ENCODE measurements around the gene CTNNA3.

CTNNA3 gene

GRCh38 chr10:66519616-66520015 is 1176.4 kb downstream of the CTNNA3 start:
- H3K4me3 ChIP-seq (ENCODE audit: low read length in 2 of 2): no peak overlapping the region
- H3K9me3 ChIP-seq (ENCODE audit: control insufficient read depth in 2 of 2, low read length in 2 of 2): no peaks in the 10 kb centered on the region
- no peaks in the 10 kb centered on the region for H3K4me1 ChIP-seq (ENCODE audit: control insufficient read depth in 2 of 2, insufficient read depth in 2 of 2, low read length in 2 of 2)
- H3K27me3 ChIP-seq (ENCODE audit: control insufficient read depth in 2 of 2, insufficient read depth in 2 of 2, low read length in 2 of 2): no peaks in the 10 kb centered on the region
- H3K27ac ChIP-seq (ENCODE audit: low read depth in 2 of 2, low read length in 2 of 2): no peak overlapping the region
- no peaks in the 10 kb centered on the region for H3K36me3 ChIP-seq (ENCODE audit: control insufficient read depth in 2 of 2, insufficient read depth in 2 of 2, low read length in 2 of 2)
- H3K9ac ChIP-seq (ENCODE audit: low read depth in 1 of 2, low read length in 2 of 2): no peak overlapping the region

- no peak overlapping the region for H3K4me3 ChIP-seq (ENCODE audit: low read length in 2 of 2)
- H3K9ac ChIP-seq (ENCODE audit: low read depth in 1 of 2, low read length in 2 of 2): no peak overlapping the region
- H3K9me3 ChIP-seq (ENCODE audit: control insufficient read depth in 2 of 2, low read length in 2 of 2): no peaks in the 10 kb centered on the region
- H3K4me1 ChIP-seq (ENCODE audit: control insufficient read depth in 2 of 2, insufficient read depth in 2 of 2, low read length in 2 of 2): no peaks in the 10 kb centered on the region
- H3K27me3 ChIP-seq (ENCODE audit: control insufficient read depth in 2 of 2, insufficient read depth in 2 of 2, low read length in 2 of 2): no peaks in the 10 kb centered on the region
- no peaks in the 10 kb centered on the region for H3K36me3 ChIP-seq (ENCODE audit: control insufficient read depth in 2 of 2, insufficient read depth in 2 of 2, low read length in 2 of 2)
- no peak overlapping the region for H3K27ac ChIP-seq (ENCODE audit: low read depth in 2 of 2, low read length in 2 of 2)
These were observed 1181.3 kb downstream of the CTNNA3 start for GRCh38 chr10:66514666-66515065.

DNA sequence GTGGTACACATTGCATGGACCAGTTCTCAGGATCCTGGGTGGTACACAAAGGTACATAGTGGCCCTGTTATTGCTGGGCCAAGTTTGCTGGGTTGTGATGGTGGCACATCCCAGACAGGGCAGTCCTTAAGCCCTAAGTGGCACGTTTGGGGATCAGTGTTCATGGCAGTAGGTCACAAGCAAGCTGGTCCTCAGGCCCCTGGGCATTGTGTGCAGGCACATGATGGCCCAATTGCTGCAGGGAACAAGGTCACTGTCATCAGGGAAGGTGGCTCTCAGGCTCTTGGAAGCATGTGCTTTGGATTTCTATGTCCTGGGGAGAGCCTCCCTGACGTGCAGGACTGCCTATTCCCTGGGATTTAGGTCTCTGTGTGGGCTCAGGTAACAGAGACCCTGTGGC is 1182.5 kb downstream of the CTNNA3 start:
- Histone ChIP-seq H3K4me1 (ENCODE audit: control insufficient read depth in 2 of 2, insufficient read depth in 2 of 2, low read length in 2 of 2) (no peaks in the 10 kb centered on the region), H3K9ac (ENCODE audit: low read depth in 1 of 2, low read length in 2 of 2) (no peak overlapping the region), H3K9me3 (ENCODE audit: control insufficient read depth in 2 of 2, low read length in 2 of 2) (no peaks in the 10 kb centered on the region), H3K27ac (ENCODE audit: low read depth in 2 of 2, low read length in 2 of 2) (no peak overlapping the region), H3K27me3 (ENCODE audit: control insufficient read depth in 2 of 2, insufficient read depth in 2 of 2, low read length in 2 of 2) (no peaks in the 10 kb centered on the region), H3K4me3 (ENCODE audit: low read length in 2 of 2) (no peak overlapping the region), H3K36me3 (ENCODE audit: control insufficient read depth in 2 of 2, insufficient read depth in 2 of 2, low read length in 2 of 2) (no peaks in the 10 kb centered on the region)

- H3K27me3 ChIP-seq (ENCODE audit: control insufficient read depth in 2 of 2, insufficient read depth in 2 of 2, low read length in 2 of 2): no peaks in the 10 kb centered on the region
- H3K9ac ChIP-seq (ENCODE audit: low read depth in 1 of 2, low read length in 2 of 2): no peak overlapping the region
- H3K27ac ChIP-seq (ENCODE audit: low read depth in 2 of 2, low read length in 2 of 2): no peak overlapping the region
- H3K4me3 ChIP-seq (ENCODE audit: low read length in 2 of 2): no peak overlapping the region
- no peaks in the 10 kb centered on the region for H3K36me3 ChIP-seq (ENCODE audit: control insufficient read depth in 2 of 2, insufficient read depth in 2 of 2, low read length in 2 of 2)
- no peaks in the 10 kb centered on the region for H3K4me1 ChIP-seq (ENCODE audit: control insufficient read depth in 2 of 2, insufficient read depth in 2 of 2, low read length in 2 of 2)
- H3K9me3 ChIP-seq (ENCODE audit: control insufficient read depth in 2 of 2, low read length in 2 of 2): no peaks in the 10 kb centered on the region
These were observed 1190.9 kb downstream of the CTNNA3 start for GRCh38 chr10:66505003-66505657.

DNA sequence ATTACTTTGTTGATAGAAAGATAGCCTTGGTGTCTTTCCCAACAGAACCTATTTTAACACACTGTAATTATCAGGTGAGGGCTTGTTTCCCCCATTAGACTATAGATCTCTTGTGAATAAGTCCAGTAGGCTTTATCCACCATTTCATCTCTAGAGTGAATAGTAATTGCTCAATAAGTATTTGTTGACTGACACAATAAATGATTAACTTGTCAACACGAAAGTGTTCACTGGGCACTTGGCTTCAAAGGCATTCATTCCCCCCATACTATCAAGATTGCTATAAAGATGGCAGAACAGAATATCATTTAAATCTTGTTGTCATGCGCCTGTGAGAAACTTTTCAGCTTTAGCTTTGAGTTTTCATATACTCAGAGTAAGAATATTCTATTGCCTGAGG is 1194.6 kb downstream of the CTNNA3 start:
- Histone ChIP-seq H3K4me1 (ENCODE audit: control insufficient read depth in 2 of 2, insufficient read depth in 2 of 2, low read length in 2 of 2) (no peaks in the 10 kb centered on the region), H3K9me3 (ENCODE audit: control insufficient read depth in 2 of 2, low read length in 2 of 2) (no peaks in the 10 kb centered on the region), H3K36me3 (ENCODE audit: control insufficient read depth in 2 of 2, insufficient read depth in 2 of 2, low read length in 2 of 2) (no peaks in the 10 kb centered on the region), H3K4me3 (ENCODE audit: low read length in 2 of 2) (no peak overlapping the region), H3K27me3 (ENCODE audit: control insufficient read depth in 2 of 2, insufficient read depth in 2 of 2, low read length in 2 of 2) (no peaks in the 10 kb centered on the region), H3K27ac (ENCODE audit: low read depth in 2 of 2, low read length in 2 of 2) (no peak overlapping the region), H3K9ac (ENCODE audit: low read depth in 1 of 2, low read length in 2 of 2) (no peak overlapping the region)

DNA sequence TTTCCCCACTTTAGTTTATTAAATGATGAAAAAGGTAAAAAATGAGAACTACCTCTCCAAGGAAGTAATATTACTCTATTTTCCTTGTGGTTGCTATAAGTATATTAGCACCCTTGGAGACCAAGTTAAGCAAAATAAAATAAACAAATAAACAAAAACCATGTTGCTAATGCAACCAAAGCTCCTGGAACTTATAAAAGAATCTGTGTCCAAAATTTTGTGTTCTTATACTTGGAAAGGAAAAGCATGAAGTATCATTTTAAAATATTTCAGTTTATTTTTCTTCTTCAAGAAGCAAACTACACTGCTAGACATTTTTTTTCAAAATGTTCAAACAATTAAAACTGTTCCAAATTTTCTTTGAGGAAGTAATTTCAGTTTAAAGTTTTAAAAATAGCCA is 1212.0 kb downstream of the CTNNA3 start:
- no peaks in the 10 kb centered on the region for H3K36me3 ChIP-seq (ENCODE audit: control insufficient read depth in 2 of 2, insufficient read depth in 2 of 2, low read length in 2 of 2)
- no peak overlapping the region for H3K4me3 ChIP-seq (ENCODE audit: low read length in 2 of 2)
- H3K4me1 ChIP-seq (ENCODE audit: control insufficient read depth in 2 of 2, insufficient read depth in 2 of 2, low read length in 2 of 2): no peaks in the 10 kb centered on the region
- H3K27me3 ChIP-seq (ENCODE audit: control insufficient read depth in 2 of 2, insufficient read depth in 2 of 2, low read length in 2 of 2): no peaks in the 10 kb centered on the region
- no peak overlapping the region for H3K27ac ChIP-seq (ENCODE audit: low read depth in 2 of 2, low read length in 2 of 2)
- H3K9ac ChIP-seq (ENCODE audit: low read depth in 1 of 2, low read length in 2 of 2): no peak overlapping the region
- H3K9me3 ChIP-seq (ENCODE audit: control insufficient read depth in 2 of 2, low read length in 2 of 2): no peaks in the 10 kb centered on the region

DNA sequence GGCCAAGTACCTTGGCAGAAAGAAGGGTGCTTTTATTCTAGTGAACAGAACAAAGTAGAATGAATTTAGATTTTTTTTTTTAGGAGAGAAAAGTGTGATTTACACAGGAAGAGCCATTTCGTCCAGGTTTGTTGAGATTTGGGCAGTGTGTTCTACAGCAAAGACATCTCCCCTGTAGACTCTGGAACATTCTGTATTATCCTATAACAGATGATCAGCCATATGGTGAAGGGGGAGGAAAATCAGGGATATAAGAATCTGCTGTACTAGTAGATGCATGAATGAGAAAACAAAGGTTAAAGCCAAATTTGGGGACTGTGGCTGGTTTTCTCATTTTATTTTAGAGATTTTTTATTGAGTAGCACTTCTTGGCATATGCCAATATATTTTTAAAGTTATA is 1223.8 kb downstream of the CTNNA3 start:
- H3K27ac ChIP-seq (ENCODE audit: low read depth in 2 of 2, low read length in 2 of 2): no peak overlapping the region
- no peak overlapping the region for H3K4me3 ChIP-seq (ENCODE audit: low read length in 2 of 2)
- H3K9ac ChIP-seq (ENCODE audit: low read depth in 1 of 2, low read length in 2 of 2): no peak overlapping the region

GRCh38 chr10:66467042-66467441 is 1229.0 kb downstream of the CTNNA3 start:
- no peak overlapping the region for H3K9ac ChIP-seq (ENCODE audit: low read depth in 1 of 2, low read length in 2 of 2)
- H3K27ac ChIP-seq (ENCODE audit: low read depth in 2 of 2, low read length in 2 of 2): no peak overlapping the region
- H3K9me3 ChIP-seq (ENCODE audit: control insufficient read depth in 2 of 2, low read length in 2 of 2): no peaks in the 10 kb centered on the region
- no peak overlapping the region for H3K4me3 ChIP-seq (ENCODE audit: low read length in 2 of 2)
- no peaks in the 10 kb centered on the region for H3K36me3 ChIP-seq (ENCODE audit: control insufficient read depth in 2 of 2, insufficient read depth in 2 of 2, low read length in 2 of 2)
- H3K4me1 ChIP-seq (ENCODE audit: control insufficient read depth in 2 of 2, insufficient read depth in 2 of 2, low read length in 2 of 2): no peaks in the 10 kb centered on the region
- H3K27me3 ChIP-seq (ENCODE audit: control insufficient read depth in 2 of 2, insufficient read depth in 2 of 2, low read length in 2 of 2): no peaks in the 10 kb centered on the region

More for the DNA sequence above, 1223.8 kb downstream of the CTNNA3 start:
- no peaks in the 10 kb centered on the region for H3K4me1 ChIP-seq (ENCODE audit: control insufficient read depth in 2 of 2, insufficient read depth in 2 of 2, low read length in 2 of 2)
- H3K9me3 ChIP-seq (ENCODE audit: control insufficient read depth in 2 of 2, low read length in 2 of 2): no peaks in the 10 kb centered on the region
- H3K27me3 ChIP-seq (ENCODE audit: control insufficient read depth in 2 of 2, insufficient read depth in 2 of 2, low read length in 2 of 2): no peaks in the 10 kb centered on the region
- H3K36me3 ChIP-seq (ENCODE audit: control insufficient read depth in 2 of 2, insufficient read depth in 2 of 2, low read length in 2 of 2): no peaks in the 10 kb centered on the region

- Histone ChIP-seq H3K4me3 (ENCODE audit: low read length in 2 of 2) (no peak overlapping the region), H3K9ac (ENCODE audit: low read depth in 1 of 2, low read length in 2 of 2) (no peak overlapping the region), H3K27ac (ENCODE audit: low read depth in 2 of 2, low read length in 2 of 2) (no peak overlapping the region), H3K27me3 (ENCODE audit: control insufficient read depth in 2 of 2, insufficient read depth in 2 of 2, low read length in 2 of 2) (no peaks in the 10 kb centered on the region), H3K36me3 (ENCODE audit: control insufficient read depth in 2 of 2, insufficient read depth in 2 of 2, low read length in 2 of 2) (no peaks in the 10 kb centered on the region), H3K4me1 (ENCODE audit: control insufficient read depth in 2 of 2, insufficient read depth in 2 of 2, low read length in 2 of 2) (no peaks in the 10 kb centered on the region), H3K9me3 (ENCODE audit: control insufficient read depth in 2 of 2, low read length in 2 of 2) (no peaks in the 10 kb centered on the region)
These were observed 1229.4 kb downstream of the CTNNA3 start for GRCh38 chr10:66466622-66467021.

DNA sequence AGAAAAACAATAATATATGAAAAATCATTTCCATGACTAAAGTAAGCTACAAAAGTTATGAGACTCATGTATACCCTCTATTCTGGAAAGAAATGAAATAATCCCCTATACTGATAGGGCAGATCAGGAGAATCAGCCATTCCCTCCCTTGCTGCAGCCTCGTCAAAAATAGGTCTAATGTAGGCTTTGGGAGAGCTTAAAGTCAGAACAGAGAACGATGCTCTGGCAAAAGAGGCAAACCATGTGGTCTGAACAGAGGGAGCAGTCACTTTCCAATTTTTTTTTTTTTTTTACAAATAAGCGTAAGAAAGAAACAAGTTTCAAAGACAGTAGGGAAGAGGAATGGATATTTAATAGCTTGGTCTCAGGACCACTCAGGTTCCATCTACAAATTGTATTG is 1232.4 kb downstream of the CTNNA3 start:
- no peak overlapping the region for H3K27ac ChIP-seq (ENCODE audit: low read depth in 2 of 2, low read length in 2 of 2)
- H3K9me3 ChIP-seq (ENCODE audit: control insufficient read depth in 2 of 2, low read length in 2 of 2): no peaks in the 10 kb centered on the region
- no peak overlapping the region for H3K4me3 ChIP-seq (ENCODE audit: low read length in 2 of 2)
- no peak overlapping the region for H3K9ac ChIP-seq (ENCODE audit: low read depth in 1 of 2, low read length in 2 of 2)
- H3K27me3 ChIP-seq (ENCODE audit: control insufficient read depth in 2 of 2, insufficient read depth in 2 of 2, low read length in 2 of 2): no peaks in the 10 kb centered on the region
- no peaks in the 10 kb centered on the region for H3K4me1 ChIP-seq (ENCODE audit: control insufficient read depth in 2 of 2, insufficient read depth in 2 of 2, low read length in 2 of 2)
- H3K36me3 ChIP-seq (ENCODE audit: control insufficient read depth in 2 of 2, insufficient read depth in 2 of 2, low read length in 2 of 2): no peaks in the 10 kb centered on the region

GRCh38 chr10:66457629-66458028 is 1238.4 kb downstream of the CTNNA3 start:
- Histone ChIP-seq H3K27me3 (ENCODE audit: control insufficient read depth in 2 of 2, insufficient read depth in 2 of 2, low read length in 2 of 2) (no peaks in the 10 kb centered on the region), H3K9ac (ENCODE audit: low read depth in 1 of 2, low read length in 2 of 2) (no peak overlapping the region), H3K9me3 (ENCODE audit: control insufficient read depth in 2 of 2, low read length in 2 of 2) (no peaks in the 10 kb centered on the region), H3K4me1 (ENCODE audit: control insufficient read depth in 2 of 2, insufficient read depth in 2 of 2, low read length in 2 of 2) (no peaks in the 10 kb centered on the region), H3K36me3 (ENCODE audit: control insufficient read depth in 2 of 2, insufficient read depth in 2 of 2, low read length in 2 of 2) (no peaks in the 10 kb centered on the region), H3K4me3 (ENCODE audit: low read length in 2 of 2) (no peak overlapping the region), H3K27ac (ENCODE audit: low read depth in 2 of 2, low read length in 2 of 2) (no peak overlapping the region)
